Measurements from ENCODE around the gene SV2B.

The SV2B gene

DNA sequence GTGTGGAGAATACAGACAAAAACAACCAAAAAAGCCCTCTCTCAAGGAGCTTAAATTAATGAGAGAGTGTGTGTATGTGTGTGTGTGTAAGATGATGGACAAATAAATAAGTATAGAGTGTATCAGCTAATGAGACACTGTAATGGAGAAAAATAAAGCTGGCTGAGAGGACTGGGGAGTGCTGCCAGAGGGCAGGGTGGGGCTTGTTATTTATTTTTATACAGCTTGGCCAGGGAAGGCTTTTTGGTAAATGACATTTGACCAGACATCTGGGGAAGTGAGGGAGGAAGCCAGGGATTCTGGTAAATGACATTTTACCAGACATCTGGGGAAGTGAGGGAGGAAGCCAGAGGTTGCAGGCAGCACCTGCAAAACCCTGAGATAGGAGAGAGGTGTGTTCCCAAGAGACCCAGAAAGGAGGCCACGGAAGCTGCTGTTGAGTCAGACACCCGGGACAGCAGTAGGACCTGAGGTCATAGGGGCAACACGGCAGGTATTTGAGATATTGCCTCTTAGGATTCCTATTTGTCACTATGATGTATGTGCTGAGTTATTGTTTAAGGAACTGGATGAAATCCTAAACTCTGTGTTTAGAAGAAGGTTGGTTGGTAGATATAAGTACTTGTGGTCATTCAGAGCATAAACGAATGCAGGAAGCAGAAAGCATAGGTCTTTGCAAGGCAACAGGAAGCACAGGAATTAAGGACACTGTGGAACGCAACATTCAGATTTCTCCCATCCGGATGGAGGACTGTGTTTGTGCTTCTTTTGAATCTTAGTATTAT is 2.7 kb downstream of the SV2B start:
- DNase-seq, result no peak

GRCh38 chr15:91104111-91104510 is 4.1 kb downstream of the SV2B start:
- no peak for DNase-seq

GRCh38 chr15:91108421-91108820 is 8.4 kb downstream of the SV2B start:
- no peak for DNase-seq

GRCh38 chr15:91109885-91110284 is 9.8 kb downstream of the SV2B start:
- DNase-seq, result no peak

- no peak for DNase-seq
These were observed 10.3 kb downstream of the SV2B start for GRCh38 chr15:91110407-91110806.

DNA sequence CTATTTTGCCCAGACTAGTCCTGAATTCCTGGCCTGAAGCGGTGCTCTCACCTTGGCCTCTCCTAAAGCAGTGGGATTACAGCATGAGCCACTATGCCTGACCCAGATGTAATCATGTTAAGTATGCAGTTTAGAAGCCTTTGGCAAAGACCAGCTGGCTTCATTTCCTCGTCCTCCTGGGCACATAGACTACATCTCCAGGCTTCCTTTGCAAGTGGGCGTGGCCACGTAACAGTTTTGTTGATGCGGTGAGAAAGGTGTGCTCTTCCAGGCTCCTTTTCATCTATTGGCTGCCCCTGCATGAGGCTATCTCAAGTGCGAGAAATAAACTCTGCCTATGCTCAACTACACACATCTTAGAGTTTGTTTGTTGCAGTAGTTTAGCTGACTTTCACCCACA is 13.0 kb downstream of the SV2B start:
- peak; percentile 98 for DNase-seq

DNA sequence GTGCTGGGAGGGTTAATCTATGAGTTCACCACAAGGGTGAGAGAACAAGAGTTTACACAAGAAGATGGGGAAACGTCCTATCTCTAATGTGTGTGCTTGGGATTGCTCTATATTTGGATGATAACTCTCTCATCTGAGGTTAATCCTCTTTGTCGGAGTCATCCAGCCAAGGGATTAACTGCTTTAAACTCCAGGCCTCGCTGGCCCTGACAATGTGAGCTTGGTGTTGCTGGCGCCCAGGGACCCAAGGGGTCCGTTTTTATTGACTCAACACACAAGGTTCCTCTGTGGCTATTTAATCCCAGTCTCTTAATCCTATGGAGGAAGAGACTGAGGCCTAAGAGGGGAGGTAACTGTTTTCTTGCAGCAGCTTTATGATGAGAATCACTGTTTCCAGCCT is 14.2 kb downstream of the SV2B start:
- DNase-seq, result peak; percentile 98

DNA sequence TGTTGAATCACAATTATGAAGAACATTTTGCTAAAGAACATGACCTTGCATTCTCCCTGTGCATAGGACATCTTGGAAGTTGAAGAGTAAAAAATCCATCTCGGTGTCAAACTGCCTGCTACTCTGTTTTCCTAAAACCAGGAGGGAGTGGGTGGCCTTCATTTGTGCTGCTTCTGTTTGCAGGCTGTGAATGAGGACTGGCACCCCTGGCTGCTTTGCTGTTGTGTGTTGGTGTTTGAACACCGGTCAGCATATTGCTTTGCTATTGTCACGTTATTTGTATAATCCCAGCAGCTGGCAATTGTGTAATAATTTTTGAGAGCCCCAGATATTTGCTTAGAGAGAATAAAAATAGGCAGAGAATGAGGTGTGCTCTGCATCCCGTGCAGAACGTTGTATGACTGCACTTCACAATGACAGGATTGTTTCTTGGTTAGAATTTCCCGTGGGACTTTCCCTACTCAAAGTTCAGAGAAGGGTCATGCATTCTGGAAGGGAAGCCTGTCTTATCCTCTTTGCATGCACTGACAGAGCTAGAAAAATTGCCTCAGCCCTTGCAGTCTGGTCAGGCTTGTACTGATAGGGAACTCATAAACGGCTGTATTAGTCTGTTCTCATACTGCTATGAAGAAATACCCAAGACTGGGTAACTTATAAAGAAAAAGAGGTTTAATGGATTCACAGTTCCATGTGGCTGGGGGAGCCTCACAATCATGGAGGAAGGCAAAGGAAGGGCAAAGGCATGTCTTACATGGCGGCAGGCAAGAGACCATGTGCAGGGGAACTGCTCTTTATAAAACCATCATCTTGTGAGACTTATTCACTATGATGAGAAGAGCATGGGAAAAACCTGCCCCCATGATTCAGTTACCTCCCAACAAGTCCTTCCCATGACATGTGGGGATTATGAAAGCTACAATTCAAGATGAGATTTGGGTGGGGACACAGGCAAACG is 16.3 kb downstream of the SV2B start:
- DNase-seq, result no peak

DNA sequence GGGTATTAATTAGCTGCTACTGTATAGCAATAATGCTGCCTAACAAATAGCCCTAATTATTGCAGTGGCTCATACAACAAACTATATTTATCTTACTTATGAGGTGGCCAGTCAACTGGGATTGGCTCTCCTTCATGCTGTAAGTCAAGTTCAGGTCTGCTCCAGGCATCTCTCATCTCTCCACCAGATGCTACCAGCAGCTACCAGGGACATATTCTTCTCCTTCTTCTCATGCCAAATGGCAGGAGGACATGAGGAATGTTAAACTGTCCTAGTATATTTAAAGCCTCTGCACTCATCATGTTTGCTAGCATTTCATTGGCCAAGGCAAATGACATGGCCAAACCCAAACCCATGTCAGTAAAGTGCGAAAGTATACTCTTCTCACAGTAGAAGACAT is 17.3 kb downstream of the SV2B start:
- no peak for DNase-seq

GRCh38 chr15:91118817-91119590 is 18.9 kb downstream of the SV2B start:
- DNase-seq, result peak; percentile 95

- no peak for DNase-seq
These were observed 22.2 kb downstream of the SV2B start for GRCh38 chr15:91122296-91122695.

- DNase-seq, result no peak
These were observed 24.1 kb downstream of the SV2B start for GRCh38 chr15:91124132-91124531.

- no peak for DNase-seq
These were observed 25.1 kb downstream of the SV2B start for GRCh38 chr15:91125162-91125561.

DNA sequence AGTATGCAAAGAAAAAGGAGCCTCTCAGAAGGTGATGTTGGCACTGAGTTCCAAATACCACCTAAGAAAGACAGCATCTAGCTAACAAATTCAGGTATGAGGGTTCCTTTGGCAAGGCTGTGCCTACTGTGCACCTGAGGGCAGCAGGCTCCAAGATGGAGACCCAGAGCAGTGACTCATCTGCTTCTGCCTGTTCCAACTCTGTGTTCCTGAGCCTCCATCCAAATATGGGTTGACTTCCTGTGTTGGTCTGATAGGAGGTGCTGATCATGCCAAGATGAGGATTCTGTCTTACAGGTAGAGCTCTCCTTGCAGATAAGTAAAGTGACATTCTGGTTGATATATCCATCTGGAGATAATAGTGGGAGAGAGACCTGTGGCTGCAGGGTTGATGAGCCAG is 26.0 kb downstream of the SV2B start:
- DNase-seq, result peak; percentile 27

- no peak for DNase-seq
These were observed 27.3 kb downstream of the SV2B start for GRCh38 chr15:91127236-91127955.

GRCh38 chr15:91128016-91128415 is 28.0 kb downstream of the SV2B start:
- no peak for DNase-seq

DNA sequence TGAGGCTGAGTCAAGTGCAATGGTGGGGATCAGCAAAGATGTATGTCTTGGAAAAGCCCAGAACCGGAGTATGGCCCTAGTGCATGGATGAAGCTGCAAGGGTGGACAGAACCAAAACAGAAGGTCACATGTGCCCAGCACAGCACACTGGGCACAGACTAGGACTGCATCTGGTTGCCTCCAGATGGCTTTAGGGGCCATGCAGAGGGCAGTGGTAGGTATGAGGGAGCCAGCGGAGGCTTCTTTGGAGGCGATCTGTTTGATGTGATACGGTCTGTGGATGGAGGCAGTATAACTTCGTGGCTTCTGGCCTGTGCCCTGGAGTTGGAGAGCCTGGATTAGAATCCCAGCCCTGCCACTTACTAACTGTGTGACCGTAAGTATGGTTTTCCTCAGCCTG is 29.4 kb downstream of the SV2B start:
- no peak for DNase-seq

DNA sequence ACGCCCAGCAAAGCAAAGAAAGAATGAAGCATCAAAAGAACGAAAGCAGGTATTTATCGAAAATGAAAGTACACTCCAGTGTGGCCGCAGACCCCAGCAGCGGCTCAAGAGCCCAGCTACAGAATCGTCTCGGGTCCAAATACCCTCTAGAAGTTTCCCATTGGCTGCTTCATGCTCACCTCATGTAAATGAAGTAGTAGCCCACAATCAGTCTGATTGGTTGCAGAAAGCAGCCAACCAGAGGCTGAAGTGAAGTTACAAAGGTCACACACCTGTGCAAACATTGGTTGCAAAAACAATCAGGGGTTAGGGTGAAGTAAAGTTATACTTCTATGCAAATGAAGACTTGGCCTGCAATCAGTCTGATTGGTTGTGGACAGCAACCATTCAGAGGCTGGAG is 32.0 kb downstream of the SV2B start:
- DNase-seq, result no peak

DNA sequence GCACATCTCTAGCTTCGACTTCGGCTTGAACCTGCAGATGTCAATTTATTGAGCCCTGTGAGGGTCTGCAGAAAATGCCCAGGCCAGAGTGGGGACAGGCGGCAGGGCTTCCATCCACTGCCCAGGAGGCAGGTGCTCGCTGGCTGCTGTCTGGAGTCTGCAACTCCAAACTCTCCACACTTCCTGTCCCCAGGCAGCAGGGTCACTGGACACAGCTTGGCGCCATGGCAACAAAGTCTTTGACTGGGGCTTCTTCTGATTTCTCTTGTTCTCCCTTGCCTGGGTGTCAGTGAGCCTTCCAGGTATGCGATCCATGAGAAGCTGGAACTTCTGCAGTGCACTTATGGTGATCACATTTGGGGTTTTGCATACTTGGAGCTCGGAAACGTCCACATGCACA is 33.5 kb downstream of the SV2B start:
- no peak for DNase-seq

- no peak for DNase-seq
These were observed 35.4 kb downstream of the SV2B start for GRCh38 chr15:91135201-91136130.

GRCh38 chr15:91136386-91136923 is 36.4 kb downstream of the SV2B start:
- no peak for DNase-seq

Measured in NCI-H82 (cell line).